HFF-Myc (cell line): ENCODE measurements around the gene SIAE.

ENCODE experiments used
- DNase-seq: peaks from one replicate; pipeline ENCODE4 v3.0.0-alpha.2; 2011; ENCODE audit warnings: low read depth; ENCODE audit errors: extremely low read depth
- H3K4me3 ChIP-seq: replicated peaks from 2 replicates; pipeline ENCODE4 v1.5.1; 2011; ENCODE audit warnings: low read depth, mild to moderate bottlenecking, control low read depth, low read length
- CTCF ChIP-seq: IDR thresholded peaks from 2 replicates; pipeline ENCODE4 v1.5.1; 2012; ENCODE audit warnings: mild to moderate bottlenecking, low read depth, low read length, control low read depth; ENCODE audit errors: missing control alignments

SIAE gene

GRCh38 chr11:124622531-124623451 lies 50.7 kb downstream of the SIAE start, which contains the start of gene TBRG1:
TBRG1 (plus strand) TSS chr11:124622864; CDS start chr11:124623084, 220 bp downstream.
- peak within 1 kb of the TSS; percentile 96 for H3K4me3 ChIP-seq
- TF ChIP-seq CTCF, result no peak
- peak; percentile 56 for DNase-seq

- no peak overlapping the region for H3K4me3 ChIP-seq
- no peak for DNase-seq
- TF ChIP-seq CTCF, result no peak
These were observed 54.7 kb downstream of the SIAE start for GRCh38 chr11:124618863-124619262.

GRCh38 chr11:124612567-124613246 lies 60.8 kb downstream of the SIAE start:
- no peak overlapping the region for H3K4me3 ChIP-seq
- no peak for DNase-seq
- no peak for TF ChIP-seq CTCF

GRCh38 chr11:124612045-124612444 lies 61.5 kb downstream of the SIAE start:
- DNase-seq, result no peak
- no peak overlapping the region for H3K4me3 ChIP-seq
- no peak for TF ChIP-seq CTCF

- no peak for DNase-seq
- H3K4me3 ChIP-seq, result no peak within 1 kb of the TSS
- no peak for TF ChIP-seq CTCF
These were observed 62.5 kb downstream of the SIAE start, which contains the start of gene PANX3 for GRCh38 chr11:124611064-124611463. PANX3 (plus strand) TSS chr11:124611428; CDS start chr11:124611557, 129 bp downstream.

- no peak for DNase-seq
- H3K4me3 ChIP-seq, result no peak overlapping the region
- TF ChIP-seq CTCF, result no peak
These were observed 63.2 kb downstream of the SIAE start for GRCh38 chr11:124610295-124610694.
